Colonic mucosa (tissue), 4 donors: ENCODE data around the gene C10orf90. TPM values are rescaled to one million over a fixed set of nuclear protein-coding genes. Genes with fewer than 3 reads are reported as not detected.

Experiments used
- DNase-seq: peaks from one replicate; pipeline ENCODE4 v3.0.0-alpha.2; 2020
- H3K27ac ChIP-seq: fragments of 200-600 bp; one replicate; pipeline ENCODE4 v1.8.0; 2021
- H3K27me3 ChIP-seq: fragments of 200-600 bp; one replicate; pipeline ENCODE4 v1.8.0; 2021
- H3K36me3 ChIP-seq: fragments of 200-600 bp; one replicate; pipeline ENCODE4 v1.8.0; 2021
- H3K4me1 ChIP-seq: fragments of 200-600 bp; one replicate; pipeline ENCODE4 v1.8.0; 2021; ENCODE audit warnings: mild to moderate bottlenecking
- H3K4me3 ChIP-seq: fragments of 200-600 bp; one replicate; pipeline ENCODE4 v1.8.0; 2021
- H3K9ac ChIP-seq, 2 donors: one replicate each; pipeline ENCODE4 v1.7.0; 2013; ENCODE audit warnings: control low read depth in 2 of 2, low read depth in 2 of 2, low read length in 2 of 2
- H3K9me3 ChIP-seq: fragments of 200-600 bp; one replicate; pipeline ENCODE4 v1.8.0; 2021
- intact Hi-C: fragments of 100-400 bp; cut with DNase I; formaldehyde crosslinking; loops from one replicate; pipeline ENCODE4 v1.14.1; 2022
- total RNA-seq, 2 donors: library from RNA; stranded (reverse); fragmentation: NEBNext Ultra II Directional in 1 of 2; extraction: Animal tissue kit (Norgen Biotek cat#: 25700) in 1 of 2; gene quantifications; one replicate each; pipeline ENCODE4 v1.2.1, GENCODE V29; 2021
- TF ChIP-seq, protein P1 (sequence below): fragments of 200-600 bp; IDR thresholded peaks from one replicate; pipeline ENCODE4 v1.8.0; 2022; ENCODE audit warnings: antibody characterized with exemption, mild to moderate bottlenecking
- donor health status: healthy.
- donor health status: DM: no; HTN: no; CAD: no.
- donor health status: DM: no; HTN: no; CAD: no.

Gene C10orf90
- total RNA-seq, 2 donors from 2014 or later, result not detected

DNA sequence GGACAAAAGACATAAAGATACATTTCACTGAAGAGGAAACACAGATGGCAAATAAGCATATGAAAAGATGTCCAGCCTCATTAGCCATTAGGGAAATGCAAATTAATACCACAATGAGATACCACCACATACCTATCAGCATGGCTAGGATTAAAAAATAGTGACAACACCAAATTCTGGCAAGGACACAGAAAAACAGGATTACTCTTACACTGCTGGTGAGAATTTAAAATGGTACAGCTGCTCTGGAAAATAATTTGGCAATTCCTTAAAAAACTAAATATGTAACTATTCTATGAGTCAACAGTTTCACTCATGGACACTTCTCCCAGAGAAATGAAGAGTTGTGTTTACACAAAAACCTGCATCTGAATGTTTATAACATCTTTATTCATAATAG, 121.1 kb downstream of the C10orf90 start:
- Histone ChIP-seq H3K4me3 (no peak overlapping the region), H3K27me3 (no peaks in the 10 kb centered on the region), H3K27ac (no peak overlapping the region), H3K4me1 (no peaks in the 10 kb centered on the region), H3K9me3 (no peaks in the 10 kb centered on the region), H3K9ac (no peak overlapping the region), H3K36me3 (no peaks in the 10 kb centered on the region)
- intact Hi-C loops, result no loop called here
- DNase-seq, result no peak
- TF ChIP-seq, protein P1, sequence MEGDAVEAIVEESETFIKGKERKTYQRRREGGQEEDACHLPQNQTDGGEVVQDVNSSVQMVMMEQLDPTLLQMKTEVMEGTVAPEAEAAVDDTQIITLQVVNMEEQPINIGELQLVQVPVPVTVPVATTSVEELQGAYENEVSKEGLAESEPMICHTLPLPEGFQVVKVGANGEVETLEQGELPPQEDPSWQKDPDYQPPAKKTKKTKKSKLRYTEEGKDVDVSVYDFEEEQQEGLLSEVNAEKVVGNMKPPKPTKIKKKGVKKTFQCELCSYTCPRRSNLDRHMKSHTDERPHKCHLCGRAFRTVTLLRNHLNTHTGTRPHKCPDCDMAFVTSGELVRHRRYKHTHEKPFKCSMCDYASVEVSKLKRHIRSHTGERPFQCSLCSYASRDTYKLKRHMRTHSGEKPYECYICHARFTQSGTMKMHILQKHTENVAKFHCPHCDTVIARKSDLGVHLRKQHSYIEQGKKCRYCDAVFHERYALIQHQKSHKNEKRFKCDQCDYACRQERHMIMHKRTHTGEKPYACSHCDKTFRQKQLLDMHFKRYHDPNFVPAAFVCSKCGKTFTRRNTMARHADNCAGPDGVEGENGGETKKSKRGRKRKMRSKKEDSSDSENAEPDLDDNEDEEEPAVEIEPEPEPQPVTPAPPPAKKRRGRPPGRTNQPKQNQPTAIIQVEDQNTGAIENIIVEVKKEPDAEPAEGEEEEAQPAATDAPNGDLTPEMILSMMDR, result no peak

DNA sequence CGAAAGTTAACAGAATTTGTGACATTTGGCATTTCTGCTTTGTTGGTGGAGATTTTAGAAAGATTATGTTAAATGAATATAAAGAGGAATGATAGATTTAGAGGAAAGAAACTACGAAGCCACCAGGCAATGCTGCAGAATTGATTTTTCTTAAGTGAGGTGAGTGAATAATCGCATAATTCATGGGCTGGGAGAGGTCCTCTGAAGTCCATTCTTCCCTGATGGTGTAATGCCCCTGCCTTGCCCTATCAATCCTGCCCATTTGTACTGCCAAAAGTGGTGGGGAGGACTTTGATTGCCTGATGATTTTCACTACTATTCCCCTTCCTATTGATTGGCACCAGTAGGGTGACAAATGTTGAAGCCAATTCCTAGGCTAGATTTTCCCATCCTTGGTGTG, 125.9 kb downstream of the C10orf90 start:
- no peak overlapping the region for H3K27ac ChIP-seq
- TF ChIP-seq, protein P1, result no peak
- H3K36me3 ChIP-seq, result no peaks in the 10 kb centered on the region
- no peak overlapping the region for H3K4me3 ChIP-seq
- intact Hi-C loops, result no loop called here
- DNase-seq, result no peak
- no peak overlapping the region for H3K9ac ChIP-seq
- no peaks in the 10 kb centered on the region for H3K27me3 ChIP-seq
- H3K4me1 ChIP-seq, result no peaks in the 10 kb centered on the region
- no peaks in the 10 kb centered on the region for H3K9me3 ChIP-seq

DNA sequence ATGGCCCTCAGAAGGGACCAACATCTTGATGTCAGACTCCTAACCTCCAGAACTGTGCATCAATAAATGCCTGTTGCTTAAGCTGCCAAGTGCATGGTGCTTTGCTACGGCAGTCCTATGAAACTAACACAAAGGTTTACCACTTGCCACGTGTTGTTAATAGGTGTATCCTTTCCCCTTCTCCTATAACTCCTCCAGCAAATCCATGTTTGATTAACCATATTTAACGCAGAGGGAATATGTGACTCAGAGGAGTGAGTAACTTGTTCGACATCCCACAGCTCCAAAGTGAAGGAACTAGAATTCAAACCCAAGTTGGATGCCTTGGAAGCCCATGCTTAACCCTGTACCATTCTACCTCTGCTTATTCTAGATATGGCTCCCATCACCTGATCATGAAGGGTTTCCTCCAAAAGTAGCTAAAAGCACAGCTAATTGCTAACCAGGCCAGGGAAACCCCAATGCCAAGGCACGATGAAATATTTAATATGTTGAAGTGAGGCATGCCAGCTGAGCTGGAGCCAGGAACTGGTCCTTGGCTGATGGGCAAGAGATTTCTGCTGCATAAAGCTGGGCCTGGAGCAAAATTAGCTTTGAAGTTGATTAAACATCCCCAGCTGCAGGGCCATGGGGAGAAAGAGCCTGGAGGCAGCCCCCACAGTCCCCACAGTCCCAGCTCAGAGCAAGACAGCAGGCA, 131.9 kb downstream of the C10orf90 start:
- Histone ChIP-seq H3K9ac (no peak overlapping the region), H3K27ac (no peak overlapping the region), H3K9me3 (no peaks in the 10 kb centered on the region), H3K4me3 (no peak overlapping the region), H3K4me1 (no peaks in the 10 kb centered on the region), H3K36me3 (no peaks in the 10 kb centered on the region), H3K27me3 (no peaks in the 10 kb centered on the region)
- TF ChIP-seq, protein P1, result no peak
- intact Hi-C loops, result no loop called here
- no peak for DNase-seq

DNA sequence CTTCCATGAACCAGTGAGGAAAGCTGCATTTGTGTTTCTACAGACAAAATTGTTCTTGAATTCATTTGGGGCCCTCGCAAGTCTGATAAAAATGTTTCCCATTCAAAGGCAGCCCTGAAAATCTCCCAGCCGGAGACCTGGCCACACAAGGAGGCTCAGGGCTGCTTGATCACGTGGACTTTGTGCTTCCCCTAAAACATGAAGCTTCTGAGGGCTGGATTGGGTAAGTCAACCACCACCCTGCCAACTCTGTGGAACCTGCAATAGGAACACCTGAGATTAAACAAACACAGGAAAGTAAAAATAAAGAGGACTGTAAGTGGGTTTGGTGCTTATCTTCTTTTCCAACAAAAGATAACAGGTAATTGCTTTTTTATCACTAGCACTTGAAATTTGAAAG, 133.8 kb downstream of the C10orf90 start:
- Histone ChIP-seq H3K27ac (no peak overlapping the region), H3K9me3 (no peaks in the 10 kb centered on the region), H3K4me1 (no peaks in the 10 kb centered on the region), H3K4me3 (no peak overlapping the region), H3K36me3 (no peaks in the 10 kb centered on the region), H3K9ac (no peak overlapping the region), H3K27me3 (no peaks in the 10 kb centered on the region)
- TF ChIP-seq, protein P1, result no peak
- DNase-seq, result no peak
- intact Hi-C loops, result no loop called here

DNA sequence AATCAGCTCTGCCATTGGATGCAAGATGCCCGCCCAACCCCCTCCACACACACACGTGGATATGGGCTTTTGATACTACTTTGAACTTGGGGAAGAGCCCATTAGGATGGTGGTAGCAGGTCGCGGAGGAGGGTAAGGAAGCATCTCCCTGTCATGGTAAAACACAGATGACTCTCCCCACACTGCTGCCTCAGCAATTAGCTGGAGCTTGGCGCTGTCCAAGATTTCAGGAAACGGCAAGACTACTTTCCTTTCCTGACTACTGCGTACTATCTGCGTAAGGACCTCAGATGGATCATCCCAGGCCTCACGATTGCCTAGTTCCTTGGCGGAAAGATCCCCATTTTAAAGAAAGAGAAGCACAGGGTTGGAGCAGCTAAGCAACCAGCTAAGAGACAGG, 134.3 kb downstream of the C10orf90 start:
- TF ChIP-seq, protein P1, result no peak

More for the DNA sequence above, 134.3 kb downstream of the C10orf90 start:
- Histone ChIP-seq H3K4me3 (no peak overlapping the region), H3K9ac (no peak overlapping the region), H3K4me1 (no peaks in the 10 kb centered on the region), H3K27me3 (no peaks in the 10 kb centered on the region), H3K36me3 (no peaks in the 10 kb centered on the region), H3K27ac (no peak overlapping the region), H3K9me3 (no peaks in the 10 kb centered on the region)
- intact Hi-C loops, result no loop called here
- DNase-seq, result no peak
